NCI-H226 (cell line): ENCODE data around the gene ECT2.

Source experiments
- DNase-seq: peaks from one replicate; pipeline ENCODE4 v3.0.0-alpha.2; 2015

ECT2 gene

GRCh38 chr3:172739462-172739861 is 11.1 kb upstream of the ECT2 start:
- no peak for DNase-seq

DNA sequence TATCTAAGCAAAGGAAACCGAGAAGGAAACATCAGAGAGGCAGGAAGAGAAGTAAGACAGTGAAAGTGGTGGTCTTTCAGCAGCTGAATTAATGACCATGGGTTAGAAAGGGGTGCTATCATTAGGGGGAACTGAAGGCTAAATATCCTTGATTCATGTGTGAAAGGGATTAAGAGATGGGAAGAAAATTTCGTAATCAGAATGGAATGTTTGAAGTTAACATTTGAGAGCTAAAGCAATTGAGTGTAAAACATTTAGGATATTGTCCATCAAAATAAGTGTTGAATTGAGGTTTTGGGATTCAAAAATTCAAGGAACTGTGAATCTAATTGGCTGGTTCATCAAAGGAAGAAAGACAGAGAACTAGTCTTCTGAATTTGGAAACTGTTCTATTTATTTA is 4.1 kb upstream of the ECT2 start:
- peak; percentile 48 for DNase-seq

DNA sequence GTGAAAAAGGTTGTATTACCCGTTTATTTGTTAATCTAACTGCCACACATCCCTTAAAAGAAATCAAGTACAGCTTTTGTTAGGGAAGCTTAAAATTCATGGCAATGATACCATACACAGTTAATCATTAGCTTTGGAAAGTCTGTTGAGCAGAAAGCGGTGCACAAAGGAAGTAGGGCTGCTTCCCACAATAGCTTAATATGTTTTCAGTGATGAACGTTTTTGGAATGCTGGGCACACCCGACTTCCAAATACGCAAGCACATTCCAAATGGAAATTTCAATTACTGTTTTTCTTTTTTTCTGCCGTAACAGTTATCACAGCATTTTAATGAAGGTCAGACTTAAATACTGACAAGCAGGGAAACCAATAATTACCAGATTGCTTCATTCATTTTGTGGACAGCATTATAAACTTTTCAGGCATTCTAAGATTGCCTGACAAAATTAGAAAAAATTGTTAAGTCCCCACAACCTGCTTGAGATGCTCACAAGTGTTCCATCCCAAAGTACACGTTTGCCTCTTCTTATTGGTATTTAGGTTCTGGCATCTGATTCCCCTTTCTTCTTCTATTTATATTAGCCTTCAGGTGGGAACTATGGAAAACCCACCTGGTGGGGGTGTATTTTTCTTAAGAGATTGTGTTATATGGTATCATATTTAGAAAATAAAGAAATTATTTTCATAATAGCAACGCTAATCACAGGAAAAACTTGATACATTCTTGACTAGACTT is 1.1 kb upstream of the ECT2 start:
- peak; percentile 90 for DNase-seq

DNA sequence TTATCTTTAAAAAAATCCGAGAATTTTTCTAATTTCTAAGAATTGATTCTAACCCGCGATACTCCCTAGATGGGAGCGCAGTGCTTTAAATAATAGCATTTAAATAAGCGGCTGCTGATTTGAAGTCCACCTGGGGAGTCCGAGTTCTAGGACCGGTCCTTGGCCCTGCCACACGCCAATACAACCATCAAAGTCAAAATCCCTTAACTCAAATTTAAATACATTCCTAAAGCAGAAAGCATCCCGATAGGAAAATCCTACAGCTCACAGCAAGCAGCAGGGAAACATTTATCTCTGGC is 508 bp upstream of the ECT2 start:
- no peak for DNase-seq

- DNase-seq = no peak
These were observed 714 bp downstream of the ECT2 start for GRCh38 chr3:172751175-172751704.

- no peak for DNase-seq
These were observed 2.1 kb downstream of the ECT2 start for GRCh38 chr3:172752651-172753050.

GRCh38 chr3:172753125-172753524 is 2.6 kb downstream of the ECT2 start:
- DNase-seq = no peak

DNA sequence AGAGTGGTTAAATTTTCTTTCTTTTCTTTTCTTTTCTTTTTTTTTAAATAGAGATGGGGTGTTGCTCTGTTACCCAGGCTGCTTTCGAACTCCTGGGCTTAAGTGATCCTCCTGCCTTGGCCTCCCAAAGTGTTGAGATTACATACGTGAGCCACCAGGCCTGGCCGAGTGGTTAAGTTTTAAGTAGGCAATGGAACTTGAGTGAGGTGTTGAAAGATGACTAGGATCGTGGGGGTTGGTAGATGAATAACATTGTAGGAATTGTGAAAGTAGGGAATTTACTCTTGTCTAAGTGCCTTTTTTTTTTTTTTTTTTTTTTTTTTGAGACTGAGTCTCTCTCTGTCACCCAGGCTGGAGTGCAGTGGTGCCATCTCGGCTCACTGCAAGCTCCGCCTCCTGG is 9.9 kb downstream of the ECT2 start:
- peak; percentile 7 for DNase-seq

DNA sequence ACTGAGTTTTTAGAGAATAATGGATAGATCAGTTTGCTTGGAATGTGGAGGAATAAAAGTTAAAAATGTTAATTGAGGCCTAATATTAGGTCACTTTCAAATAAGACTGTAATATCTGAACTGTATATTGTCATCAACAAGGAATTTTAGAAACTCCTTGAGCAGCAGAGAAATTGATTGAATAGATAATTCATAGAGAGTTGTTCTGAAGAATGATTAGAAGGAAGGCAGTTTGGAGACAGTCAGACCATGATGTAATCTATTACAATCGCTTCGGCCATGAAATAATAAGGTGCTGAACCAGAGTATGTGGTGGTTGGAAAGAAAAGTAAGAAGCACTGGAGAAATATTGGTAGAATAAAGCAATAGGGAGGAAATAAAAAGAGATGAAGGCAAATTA is 15.7 kb downstream of the ECT2 start:
- no peak for DNase-seq

- no peak for DNase-seq
These were observed 16.3 kb downstream of the ECT2 start for GRCh38 chr3:172766718-172767405.

DNA sequence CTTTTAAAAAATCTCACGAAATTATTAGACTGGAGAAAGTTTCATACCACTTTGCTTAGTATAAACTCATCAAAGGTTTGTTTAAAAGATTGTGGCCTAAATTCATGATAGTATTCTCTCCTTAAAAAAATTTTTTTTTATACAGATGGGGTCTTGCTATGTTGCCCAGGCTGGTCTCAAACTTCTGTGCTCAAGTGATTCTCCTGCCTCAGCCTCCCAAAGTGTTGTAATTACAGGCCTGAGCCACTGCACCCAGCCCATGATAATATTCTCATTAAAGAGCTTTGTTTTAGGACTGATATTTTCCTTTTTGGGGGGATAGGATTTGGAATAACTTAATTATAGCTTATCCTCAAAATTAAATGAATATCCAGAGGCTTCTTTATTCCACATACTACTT is 19.9 kb downstream of the ECT2 start:
- DNase-seq = no peak

- no peak for DNase-seq
These were observed 21.1 kb downstream of the ECT2 start for GRCh38 chr3:172771672-172772071.

DNA sequence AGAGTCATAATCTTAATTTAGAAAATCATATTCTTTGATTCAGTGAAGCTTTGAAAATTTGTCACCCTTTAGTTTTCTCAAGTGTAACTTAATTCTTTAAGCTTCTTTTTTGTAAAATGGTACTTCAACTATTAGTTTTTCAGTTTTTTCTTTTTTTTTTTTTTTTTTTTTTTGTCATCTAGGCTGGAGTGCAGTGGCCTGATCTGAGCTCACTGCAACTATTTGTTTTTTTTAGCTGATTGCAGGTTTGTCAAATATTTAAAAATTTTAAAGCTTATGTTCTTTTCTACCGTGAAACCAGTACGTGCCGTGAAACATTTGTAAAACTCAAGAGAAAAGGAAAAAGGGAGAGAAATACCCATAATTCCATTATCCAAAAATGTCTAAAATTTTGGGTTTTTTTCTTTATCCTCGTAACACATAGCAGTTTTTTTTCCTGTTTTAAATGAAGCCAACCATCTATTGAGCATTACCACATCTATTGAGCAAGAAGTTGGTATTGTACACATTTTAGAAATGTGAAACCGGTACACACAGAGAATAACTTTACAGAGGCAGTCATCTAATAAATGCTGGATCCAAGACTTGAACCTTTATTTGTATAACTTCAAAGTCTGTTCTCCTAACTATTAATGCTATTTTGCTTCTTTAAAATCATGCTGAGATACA is 25.7 kb downstream of the ECT2 start:
- DNase-seq = no peak

DNA sequence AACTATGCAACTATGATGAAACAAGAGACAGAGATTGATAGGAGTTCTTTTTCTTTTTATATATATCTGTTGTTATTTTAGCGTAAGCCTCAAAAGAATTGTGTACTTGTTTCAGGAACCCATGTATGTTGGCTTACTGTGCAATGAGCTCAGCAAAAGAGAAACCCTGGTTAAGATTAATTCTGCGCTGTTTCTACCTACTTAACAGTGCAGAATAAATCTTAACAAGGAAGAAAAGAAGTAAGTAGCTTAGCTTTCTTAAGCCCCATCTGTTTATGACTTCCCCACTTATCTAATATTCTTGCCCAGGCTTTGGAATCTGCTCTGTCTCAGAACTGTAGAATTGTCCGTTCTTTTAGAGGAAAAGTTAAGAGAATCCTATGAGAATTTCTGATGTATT is 27.4 kb downstream of the ECT2 start:
- DNase-seq = no peak

DNA sequence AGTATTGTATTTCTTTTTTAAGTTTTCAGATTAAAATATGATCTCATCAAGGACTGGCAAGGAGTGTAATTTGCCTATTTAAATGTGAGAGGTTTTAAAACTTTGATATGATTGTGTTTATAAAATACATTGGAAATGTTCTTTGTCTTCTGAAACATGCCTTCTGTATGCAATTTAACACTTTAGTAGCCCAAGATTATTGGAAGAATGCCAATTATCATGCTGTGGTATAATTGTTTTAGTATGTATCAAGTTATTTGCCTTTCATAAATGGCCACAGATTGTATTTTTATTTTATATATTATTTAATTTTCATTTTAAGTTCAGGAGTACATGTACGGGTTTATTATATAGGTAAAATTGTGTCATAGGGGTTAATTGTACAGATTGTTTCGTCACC is 31.7 kb downstream of the ECT2 start:
- no peak for DNase-seq

- no peak for DNase-seq
These were observed 35.5 kb downstream of the ECT2 start for GRCh38 chr3:172786036-172786435.

DNA sequence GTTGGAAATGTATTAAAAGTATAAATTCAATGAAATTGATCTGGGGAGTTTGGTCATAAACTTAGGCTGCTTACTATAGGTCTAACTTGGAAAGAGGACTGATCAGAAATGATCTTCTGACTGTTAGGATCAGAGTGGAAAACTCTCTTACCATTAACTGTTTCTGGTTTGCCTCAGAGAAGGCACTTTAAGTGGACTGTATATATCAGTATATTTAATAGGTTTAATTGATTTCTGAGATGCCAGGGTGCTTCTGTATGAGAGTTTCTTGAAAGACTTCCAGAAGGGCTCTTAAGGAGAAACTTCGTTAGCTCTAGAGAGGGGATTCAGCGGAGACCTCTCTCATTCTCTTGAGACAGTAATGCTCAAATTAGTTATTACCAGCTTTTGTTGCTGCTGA is 36.5 kb downstream of the ECT2 start:
- DNase-seq = no peak

DNA sequence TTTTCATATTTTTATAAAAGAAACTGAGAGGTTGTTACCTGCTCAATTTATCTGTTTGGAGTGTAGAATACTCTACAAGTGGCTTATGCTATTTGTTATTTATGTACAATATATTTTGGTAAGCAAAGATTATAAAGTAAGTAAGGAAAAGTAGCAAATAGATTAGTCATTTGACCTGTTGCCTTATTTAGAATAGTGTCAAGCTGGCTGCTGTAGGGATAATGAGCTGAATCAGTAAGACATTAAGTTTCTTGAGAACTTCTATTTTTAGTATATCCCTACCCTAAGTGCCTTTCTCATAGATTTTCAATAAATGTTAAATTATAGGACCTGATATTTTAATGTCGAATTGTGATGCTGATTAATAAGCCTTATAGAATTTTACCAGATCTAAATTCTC is 37.2 kb downstream of the ECT2 start:
- no peak for DNase-seq

DNA sequence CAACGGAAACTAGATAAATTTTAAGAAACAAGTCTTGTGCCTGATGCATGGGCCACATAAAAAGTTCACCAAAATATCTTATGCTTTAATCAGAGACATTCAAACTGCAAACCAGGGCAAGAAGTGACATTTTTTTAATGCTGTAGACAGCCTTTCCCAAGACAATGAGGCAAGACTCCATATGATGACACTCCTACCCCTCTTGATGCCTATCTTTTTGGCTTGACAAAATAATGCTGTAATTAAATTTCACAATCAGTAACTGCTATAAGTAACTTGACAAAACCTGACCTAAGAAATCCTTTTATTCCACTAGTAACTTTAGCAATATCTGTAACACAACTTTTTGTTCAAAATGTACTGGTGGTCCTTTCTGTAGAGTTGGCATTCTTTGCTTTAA is 48.7 kb downstream of the ECT2 start:
- DNase-seq = no peak

DNA sequence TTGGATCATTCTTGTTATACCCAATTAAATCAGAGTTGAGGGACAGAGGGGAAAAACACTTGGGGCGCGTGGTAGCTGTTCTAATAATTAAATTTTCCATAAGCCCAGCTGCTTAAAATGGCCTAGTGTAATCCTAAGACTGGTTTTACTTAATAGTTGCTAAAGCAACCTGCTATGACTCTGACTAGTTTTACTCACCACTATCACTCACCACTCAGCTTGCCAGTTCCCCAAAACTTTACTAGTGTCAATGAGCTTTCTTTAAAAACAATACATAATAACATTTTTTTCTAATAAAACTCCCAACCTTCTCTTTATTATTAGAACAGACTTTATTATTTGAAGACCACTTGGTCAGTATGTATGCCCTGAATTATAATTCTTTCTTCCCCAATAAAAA is 49.6 kb downstream of the ECT2 start:
- no peak for DNase-seq

DNA sequence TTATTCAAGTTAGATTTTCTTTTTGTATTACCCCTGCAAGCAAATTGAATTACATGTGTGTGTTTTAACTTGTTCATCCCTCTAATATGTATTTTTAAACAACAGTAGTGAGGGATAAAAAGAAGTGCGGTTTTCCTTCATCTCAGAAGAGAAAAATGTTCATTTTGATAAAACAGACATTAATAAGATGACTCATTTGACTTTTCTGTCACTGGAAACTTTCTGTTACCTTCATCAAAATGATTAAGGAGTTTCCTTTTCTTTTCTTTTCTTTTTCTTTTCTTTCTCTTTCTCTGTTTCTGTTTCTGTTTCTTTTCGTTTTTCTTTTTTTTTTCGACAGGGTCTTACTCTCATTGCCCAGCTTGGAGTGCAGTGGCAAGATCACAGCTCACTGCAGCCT is 53.0 kb downstream of the ECT2 start:
- DNase-seq = peak; percentile 5

GRCh38 chr3:172804323-172804722 is 53.8 kb downstream of the ECT2 start:
- DNase-seq = no peak

DNA sequence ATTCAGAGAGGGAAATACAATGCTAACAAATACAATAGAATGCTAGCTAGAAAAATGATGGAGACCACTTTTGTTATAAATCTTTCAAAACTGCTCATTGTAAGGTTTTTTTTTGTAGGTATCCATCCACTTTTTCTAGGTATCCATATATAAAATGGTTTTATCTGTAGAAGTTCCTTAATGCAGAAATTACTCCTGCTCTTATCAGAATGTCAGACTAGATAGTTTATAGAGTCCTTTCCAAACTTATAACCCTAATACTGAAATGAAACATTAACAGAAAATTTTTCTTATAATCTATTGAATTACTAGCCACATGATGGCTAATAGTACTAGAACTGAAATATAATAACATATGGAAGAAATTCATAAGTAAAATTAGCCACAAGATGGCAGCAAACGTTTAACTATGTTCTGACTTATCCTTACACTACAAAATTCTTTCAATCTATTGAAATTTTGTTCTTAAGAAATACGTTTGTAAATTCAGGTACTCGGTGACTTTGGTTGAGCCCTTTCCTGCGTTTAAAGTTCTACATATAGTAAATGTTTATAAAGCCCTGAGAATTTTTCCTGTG is 58.5 kb downstream of the ECT2 start:
- DNase-seq = peak; percentile 6

GRCh38 chr3:172811099-172811498 is 60.6 kb downstream of the ECT2 start:
- DNase-seq = no peak
